GM21825 (cell line): ENCODE results near the gene PXK.
"Not testable (repeated sequence)": the region's sequence is repeated elsewhere in the genome, so short reads cannot be mapped to it uniquely, and the experiment has no call there.

ENCODE experiments used
- ATAC-seq: cut with Tn5 transposase; IDR thresholded peaks from one replicate; pipeline ENCODE4 v1.9.1; 2021; ENCODE audit warnings: mild to moderate bottlenecking, moderate library complexity; ENCODE audit not compliant: unreplicated experiment

PXK gene

DNA sequence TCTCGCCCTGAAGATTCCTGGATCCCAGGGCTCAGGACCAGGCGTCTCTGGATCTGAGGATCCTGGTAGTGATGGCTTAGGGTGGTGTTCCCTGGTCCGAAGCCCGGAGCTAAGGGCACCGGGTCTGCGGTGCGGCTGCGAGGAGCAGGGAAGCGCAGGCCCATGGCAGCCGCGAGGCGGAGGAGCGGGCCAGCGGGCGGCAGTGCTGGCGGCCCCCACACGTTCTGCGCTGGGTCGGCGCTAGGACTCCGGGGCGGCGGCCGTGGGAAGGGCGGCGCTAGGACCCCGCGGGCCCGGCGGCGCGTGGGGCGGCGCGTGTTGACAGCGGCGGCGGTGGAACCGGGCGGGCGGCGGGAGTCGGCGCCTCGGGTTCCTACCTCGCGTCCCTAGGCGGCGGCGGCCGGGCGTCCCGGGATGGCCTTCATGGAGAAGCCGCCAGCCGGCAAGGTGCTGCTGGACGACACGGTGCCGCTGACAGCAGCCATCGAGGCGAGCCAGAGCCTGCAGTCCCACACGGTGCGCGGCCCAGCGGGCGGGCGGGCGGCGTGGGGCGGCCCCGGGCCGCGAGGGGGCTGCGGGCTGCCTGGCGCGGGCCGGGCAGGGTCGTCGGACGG lies at the start of gene PXK:
Gene PXK, plus strand, starts transcription at position 318 of the 614 bp plus-strand sequence. Its CDS starts 97 bp downstream, at position 415.
- ATAC-seq, result peak; percentile 89

DNA sequence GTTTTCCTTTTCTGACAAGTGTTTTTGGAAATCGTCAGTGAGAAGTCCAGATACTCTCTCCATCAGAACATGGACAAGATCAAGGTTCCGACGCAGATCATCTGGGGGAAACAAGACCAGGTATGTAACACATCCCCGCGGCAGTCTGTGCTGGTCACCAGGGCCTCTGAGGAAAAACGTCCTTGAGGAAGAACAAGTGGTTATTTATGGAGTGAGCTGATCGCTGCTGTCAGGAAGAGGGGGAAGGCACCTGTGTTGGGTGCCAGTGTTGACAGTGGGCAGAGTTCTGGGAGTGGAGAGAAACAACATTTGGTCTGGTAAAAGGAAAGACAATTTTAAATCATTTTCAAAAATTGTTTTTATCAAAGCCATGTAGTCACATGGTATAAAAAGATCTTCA lies 47.4 kb upstream of the PXK start:
- no peak for ATAC-seq

DNA sequence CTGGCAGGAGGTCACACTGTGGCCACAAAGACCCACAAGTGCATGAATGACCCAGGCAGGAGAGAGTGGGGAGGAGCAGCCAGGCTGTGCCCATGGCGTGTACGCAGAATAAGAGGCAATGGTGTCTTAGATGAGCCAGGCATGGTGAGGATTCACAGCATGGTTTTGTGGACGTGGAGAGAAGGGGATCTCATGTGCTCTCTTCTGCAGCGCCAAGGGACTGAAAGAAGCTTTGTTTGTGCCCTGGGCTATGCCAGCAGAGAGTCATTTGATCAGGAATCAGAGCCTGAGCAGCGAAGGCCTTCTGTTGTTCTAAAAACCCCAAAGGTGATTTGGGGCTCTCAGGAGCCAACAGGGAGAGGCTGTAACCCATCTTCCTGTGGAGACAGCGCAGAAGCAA lies 45.3 kb upstream of the PXK start:
- no peak for ATAC-seq

DNA sequence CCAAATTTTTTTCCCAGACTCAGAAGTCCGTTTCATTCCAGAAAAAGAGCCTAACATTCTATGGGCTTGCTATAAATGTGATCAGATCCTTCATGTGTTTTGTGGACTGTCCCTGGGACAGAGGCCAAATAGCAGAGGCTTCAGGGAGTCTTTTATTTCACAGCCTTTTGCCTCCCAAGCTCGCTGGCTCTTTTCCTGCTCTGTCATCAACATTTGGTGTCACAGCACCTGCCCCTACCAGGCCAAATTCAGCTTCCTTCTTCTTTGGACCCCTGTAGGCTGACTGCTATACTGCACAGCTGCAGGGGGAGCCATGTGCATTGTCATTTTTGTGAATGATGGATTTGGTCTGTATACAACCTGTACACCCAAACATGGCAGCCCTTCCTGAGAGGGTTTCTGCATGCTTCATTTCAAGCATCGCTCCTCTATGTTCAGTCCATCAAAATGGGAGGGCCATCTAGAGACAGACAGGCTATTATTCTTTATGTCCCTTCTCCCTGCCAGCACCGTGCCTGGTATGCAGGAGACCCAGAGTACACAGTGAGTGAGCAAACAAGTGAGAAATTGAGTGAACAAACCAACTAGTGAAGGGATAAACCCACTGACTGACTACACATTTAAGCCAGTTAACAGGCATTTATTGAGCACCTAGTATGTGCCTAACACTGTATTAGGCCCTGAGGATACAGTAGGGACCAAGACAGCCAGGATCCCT lies 44.5 kb upstream of the PXK start:
- no peak for ATAC-seq

DNA sequence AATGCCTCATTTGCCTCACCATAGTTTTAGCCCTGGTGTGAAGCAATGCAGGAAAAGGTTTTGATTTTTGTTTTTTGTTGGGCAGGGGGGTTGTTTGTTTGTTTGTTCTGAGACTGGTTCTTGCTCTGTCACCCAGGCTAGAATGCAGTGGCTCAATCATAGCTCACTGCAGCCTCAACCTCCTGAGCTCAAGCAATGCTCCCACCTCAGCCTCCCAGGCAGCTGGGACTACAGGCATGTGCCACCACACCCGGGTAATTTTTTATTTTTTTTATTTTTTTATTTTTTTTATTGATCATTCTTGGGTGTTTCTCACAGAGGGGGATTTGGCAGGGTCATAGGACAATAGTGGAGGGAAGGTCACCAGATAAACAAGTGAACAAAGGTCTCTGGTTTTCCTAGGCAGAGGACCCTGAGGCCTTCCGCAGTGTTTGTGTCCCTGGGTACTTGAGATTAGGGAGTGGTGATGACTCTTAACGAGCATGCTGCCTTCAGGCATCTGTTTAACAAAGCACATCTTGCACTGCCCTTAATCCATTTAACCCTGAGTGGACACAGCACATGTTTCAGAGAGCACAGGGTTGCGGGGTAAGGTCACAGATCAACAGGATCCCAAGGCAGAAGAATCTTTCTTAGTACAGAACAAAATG lies 43.6 kb upstream of the PXK start:
- ATAC-seq, result not testable (repeated sequence)

DNA sequence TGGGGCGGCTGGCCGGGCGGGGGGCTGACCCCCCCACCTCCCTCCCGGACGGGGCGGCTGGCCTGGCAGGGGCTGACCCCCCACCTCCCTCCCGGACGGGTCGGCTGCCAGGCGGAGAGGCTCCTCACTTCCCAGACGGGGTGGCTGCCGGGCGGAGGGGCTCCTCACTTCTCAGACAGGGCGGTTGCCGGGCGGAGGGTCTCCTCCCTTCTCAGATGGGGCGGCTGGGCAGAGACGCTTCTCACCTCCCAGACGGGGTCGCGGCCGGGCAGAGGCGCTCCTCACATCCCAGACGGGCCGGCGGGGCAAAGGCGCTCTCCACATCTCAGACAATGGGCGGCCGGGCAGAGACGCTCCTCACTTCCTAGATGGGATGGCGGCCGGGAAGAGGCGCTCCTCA lies 42.2 kb upstream of the PXK start:
- not testable (repeated sequence) for ATAC-seq

DNA sequence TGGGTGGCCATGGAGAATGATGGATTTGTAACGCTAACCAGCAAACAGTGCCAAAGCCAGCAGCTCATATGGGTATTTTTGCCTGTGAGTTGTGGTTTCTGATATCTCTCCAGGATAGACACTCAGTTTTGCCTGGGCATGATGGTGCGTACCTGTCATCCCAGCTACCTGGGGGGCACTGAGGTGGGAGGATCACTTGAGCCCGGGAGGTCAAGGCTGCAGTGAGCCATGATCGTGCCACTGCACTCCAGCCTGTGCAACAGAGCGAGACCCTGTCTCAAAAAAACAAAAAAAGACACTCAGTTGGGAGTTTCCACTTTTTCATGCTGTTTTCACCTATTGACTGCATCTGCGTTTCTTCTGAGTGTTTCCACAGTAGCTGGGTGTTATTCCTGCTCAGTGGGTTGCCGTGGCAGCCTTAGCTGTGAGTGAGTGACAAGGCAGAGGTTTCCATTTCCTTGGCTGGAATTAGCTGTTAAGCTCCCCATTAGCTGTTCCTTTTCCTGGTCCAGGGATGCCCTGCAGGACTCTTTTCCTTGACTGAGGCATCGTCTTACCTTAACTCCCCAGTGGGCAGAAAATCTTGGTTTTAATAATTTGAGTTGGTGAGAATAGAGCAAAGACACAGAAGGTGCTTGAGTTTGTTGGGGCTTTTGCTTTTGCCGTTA lies 40.9 kb upstream of the PXK start:
- no peak for ATAC-seq

DNA sequence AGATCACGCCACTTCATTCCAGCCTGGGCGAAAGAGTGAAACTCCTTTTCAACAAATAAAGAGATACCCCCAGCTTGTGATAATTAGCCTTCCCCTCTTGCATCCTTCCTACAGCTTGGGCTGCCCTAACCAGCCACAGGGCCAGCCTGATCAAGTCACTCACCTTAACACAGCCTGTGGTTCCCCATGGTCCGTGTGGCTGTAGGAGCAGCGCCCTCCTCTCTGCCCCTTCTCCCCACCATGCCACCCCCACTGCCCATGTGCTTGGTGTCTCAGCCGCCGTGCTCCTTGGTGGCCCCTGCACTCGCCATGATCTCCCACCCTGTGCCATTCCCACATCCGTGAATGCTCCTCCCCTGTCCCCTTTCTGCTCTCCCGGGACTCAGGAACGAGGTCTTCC lies 39.8 kb upstream of the PXK start:
- ATAC-seq, result no peak

DNA sequence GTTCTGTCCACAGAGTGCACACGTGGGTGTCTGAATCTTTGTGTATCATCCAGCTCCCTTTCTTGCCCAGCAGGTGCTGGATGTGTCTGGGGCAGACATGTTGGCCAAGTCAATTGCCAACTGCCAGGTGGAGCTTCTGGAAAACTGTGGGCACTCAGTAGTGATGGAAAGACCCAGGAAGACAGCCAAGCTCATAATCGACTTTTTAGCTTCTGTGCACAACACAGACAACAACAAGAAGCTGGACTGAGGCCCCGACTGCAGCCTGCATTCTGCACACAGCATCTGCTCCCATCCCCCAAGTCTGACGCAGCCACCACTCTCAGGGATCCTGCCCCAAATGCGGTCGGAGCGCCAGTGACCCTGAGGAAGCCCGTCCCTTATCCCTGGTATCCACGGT lies 39.2 kb upstream of the PXK start:
- no peak for ATAC-seq

DNA sequence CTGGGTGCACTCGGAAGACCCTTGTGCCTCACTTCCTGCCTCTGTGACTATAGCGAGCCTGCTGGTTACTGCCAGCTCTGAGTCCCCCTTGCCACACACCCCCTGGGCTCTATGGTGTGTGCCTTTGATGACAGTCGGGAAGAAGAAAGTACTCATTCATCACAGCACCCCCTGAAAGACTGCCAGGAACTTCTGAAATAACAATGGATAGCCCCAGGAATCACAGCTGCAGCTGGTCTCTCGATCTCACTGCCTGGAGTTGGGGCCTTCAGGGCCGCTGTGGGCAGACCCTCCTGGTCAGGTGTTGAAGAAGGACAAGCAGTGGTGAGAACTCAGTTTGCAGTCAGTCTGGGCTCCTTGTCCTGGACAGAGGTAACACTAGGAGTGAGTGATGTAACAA lies 36.4 kb upstream of the PXK start:
- no peak for ATAC-seq

DNA sequence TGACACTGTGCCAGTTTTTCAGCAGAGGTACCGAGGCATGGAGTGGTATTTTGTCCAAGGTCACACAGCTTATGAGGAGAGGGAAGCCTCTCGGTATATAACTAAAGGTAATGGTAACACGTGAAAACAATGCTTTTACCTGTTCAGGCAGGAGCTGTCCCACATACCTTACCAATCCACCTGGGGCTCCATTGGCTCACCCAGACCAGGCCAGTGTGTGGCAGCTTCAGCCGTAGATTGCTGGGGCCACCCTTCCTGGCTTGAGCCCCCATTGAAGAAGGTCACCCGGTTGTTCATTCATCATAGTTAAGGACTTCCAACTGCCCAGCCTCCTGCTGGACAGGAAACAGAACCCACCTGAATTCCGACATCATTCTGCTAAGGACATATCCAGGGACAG lies 35.8 kb upstream of the PXK start:
- no peak for ATAC-seq

DNA sequence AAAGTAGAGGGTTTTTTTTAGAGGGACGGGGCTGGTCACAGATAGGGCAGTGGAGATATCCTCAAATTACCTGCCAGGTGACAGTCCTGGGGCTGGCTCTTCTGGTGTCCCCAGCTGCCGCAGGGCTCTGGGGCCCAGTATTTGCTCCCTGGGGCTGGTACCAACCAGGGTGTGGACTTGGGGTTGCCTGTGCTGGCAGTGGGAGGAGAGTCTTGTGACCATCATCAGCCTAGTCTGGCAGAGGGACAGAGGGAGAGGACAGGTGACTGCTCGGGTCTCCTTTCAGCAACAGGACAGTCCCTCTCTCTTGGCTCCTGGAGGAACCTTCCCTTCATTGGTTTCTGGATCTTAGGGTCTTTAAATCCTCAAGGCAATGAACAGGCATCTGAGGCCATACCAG lies 34.5 kb upstream of the PXK start:
- no peak for ATAC-seq

DNA sequence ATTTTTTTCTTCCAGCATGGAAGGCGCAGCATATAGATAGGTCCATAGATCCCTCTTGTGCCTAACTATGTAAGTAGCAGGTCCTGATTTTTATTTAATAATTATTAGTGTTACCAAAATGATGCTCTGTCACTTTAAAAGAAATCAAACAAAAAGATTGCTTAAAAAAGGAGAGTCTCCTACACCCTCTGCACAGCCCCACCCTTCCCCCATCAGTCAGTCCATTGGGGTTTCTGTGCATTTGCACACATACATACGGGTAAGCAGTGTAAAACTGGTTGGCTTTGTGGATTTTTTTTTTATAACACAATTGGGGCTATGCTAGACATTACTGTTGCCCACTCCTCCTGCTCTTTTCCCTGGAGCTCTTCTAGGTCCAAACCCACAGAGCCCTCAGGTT lies 33.6 kb upstream of the PXK start:
- ATAC-seq, result no peak

DNA sequence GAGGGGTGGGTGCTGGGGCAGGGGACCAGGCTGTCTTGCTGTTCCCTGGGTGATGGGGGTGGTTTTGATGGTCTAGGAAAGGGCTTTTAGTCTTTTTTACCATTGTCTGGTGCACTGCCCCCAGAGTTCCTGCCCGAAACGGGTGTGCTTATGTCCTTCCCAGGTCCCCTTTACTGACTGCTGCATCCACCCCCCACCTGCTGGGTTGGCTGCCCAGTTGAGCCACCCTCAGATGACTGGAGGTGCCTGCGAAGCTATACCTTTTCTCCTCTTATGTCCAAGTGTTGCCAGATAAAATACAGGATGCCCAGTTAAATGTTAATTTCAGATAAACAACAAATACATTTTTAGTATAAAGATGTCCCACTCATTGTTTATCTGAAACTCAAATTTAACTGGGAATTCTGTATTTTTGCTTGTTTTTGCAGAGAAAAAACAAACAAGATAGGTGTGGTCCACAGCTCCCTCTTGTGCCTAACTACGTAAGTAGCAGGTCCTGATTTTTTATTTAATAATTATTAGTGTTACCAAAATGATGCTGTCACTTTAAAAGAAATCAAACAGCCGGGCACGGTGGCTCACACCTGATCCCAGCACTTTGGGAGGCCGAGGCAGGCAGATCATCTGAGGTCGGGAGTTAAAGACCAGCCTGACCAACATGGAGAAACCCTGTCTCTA lies 32.7 kb upstream of the PXK start:
- no peak for ATAC-seq

DNA sequence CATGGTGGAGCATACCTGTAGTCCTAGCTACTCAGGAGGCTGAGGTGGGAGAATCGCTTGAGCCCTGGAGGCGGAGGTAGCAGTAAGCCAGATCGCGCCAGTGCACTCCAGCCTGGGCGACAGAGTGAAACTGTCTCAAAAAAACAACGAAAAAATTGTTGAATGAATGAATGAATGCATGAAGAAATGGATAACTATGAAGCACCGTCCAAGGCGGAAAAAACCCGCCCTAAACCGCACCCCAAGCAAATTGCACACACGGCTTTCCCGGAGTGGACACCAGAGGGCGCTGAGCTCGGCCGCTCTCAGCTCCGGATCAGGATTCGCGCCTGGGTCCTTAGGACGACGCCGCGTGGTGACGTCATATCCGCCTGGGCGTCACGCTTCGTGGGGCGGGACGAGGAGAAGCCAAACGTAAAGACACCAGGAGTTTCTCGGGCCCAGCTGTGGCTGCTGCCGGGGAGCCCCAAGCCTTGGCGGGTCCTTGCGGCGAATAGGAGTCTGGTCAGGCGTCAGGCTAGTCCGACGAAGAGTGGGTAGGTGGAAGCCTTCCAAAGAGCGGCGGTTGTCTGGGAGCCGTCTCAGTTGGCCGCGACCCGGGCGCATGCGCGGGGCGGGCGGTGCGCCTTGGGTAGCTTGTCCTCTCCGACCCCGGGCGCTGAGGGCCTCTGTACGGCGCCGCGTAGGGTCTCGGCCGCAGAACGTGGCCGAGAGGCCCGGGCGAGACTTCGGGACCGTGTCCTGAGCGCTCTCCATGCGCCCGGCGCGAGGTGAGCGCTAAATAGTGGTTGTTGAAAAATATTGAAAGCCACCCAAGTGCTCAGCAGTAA lies 26.6 kb upstream of the PXK start, which contains the start of the genes HTD2 and RPP14:
Gene HTD2, plus strand, starts transcription at position 639 of the 830 bp plus-strand sequence. CDS start 11,094 bp downstream, outside the sequence.
Gene RPP14, plus strand, starts transcription at position 364 of the 830 bp plus-strand sequence. CDS start 4,085 bp downstream, outside the sequence.
- ATAC-seq, result peak; percentile 82

DNA sequence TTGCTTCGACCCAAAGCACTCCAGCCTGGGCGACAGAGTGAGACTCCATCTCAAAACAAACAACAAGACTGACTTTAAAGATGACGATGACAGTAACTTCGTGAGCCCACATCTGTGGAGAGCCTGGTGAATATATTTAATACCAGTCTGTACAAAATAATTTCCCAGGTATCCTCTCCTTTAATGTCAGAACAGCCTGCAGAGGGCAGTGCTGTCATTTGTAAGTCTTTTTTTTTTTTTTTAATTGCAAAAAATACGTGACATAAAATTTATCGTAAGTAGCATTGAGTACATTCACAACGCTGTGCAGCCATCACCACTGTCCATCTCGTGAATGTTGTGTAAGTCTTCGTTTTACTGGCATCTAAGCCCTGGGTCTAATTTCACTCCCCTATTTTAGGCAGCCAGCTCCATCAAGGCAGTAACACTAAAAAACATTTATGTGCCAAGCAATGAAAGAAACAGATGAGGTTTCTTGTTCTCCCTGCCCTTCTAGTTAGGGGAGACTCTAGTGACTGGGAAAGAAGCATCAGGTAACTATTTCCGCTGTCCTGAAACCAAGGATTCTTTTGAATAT lies 25.0 kb upstream of the PXK start:
- no peak for ATAC-seq

DNA sequence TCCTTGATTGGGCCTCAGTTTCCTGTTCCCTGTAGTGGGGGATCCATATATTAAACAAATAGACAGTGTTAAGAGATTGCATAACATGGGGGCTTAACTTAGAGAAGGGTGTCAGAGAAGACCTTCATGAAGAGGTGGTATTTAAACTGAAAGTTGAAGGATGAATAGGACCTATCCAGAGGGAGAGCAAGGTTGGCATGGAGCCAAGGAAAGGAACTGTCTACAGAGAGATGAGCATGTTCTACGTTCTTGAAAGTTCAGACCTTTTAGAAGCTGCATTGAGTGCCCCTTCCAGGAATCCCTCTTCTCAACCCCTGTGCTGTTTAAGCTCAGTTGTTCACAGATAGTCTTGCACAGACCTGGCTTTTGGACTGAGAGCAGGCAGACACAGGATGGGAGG lies 24.0 kb upstream of the PXK start:
- ATAC-seq, result no peak

DNA sequence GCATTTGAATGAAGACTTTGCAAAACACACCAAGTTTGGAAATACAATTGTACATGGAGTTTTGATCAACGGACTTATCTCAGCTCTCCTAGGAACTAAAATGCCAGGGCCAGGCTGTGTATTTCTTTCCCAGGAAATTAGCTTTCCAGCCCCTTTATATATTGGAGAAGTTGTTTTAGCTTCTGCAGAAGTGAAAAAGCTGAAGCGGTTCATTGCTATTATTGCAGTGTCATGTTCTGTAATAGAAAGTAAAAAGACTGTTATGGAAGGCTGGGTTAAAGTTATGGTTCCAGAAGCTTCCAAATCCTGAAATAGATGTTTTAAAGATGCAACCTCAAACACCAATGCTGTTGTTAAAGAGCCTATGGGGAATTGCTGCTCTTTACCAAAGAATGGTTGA lies 14.9 kb upstream of the PXK start:
- no peak for ATAC-seq

DNA sequence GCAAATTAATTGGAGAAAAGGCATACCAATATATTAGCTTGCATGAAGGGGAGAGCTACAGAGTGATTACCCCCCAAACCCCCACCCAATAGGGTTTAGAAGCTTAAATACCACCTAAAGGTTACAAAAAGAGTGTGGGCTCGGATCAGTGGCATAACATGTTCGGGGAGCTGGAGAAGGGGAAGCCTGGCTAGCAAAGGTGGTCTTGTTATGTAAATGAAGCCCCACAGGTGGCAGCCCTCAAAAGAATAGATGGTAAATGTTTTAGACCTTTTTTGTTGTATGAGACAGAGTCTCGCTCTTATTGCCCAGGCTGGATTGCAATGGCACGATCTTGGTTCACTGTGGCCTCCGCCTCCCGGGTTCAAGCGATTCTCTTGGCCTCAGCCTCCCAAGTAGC lies 10.9 kb upstream of the PXK start:
- no peak for ATAC-seq

DNA sequence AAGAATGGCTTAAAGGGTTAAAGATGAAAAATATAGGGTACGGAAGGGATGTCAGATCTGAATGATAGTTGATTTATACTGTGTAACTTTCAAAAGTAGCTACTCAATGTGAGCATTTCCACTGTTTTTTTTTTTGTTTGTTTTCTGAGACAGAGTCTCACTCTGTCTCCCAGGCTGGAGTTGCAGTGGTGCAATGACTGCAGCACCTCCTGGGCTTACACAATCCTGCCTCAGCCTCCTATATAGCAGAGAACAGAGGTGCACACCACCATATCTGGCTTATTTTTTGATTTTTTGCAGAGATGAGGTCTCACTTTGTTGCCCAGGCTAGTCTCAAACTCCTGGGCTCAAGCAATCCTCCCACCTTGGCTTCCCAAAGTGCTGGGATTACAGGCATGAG lies 9.9 kb upstream of the PXK start:
- no peak for ATAC-seq
